Pancreas (tissue), 10 donors: Measurements from ENCODE around the gene TFF1. TPM values are rescaled to one million over a fixed set of nuclear protein-coding genes. Genes with fewer than 3 reads are reported as not detected.

Source experiments
- ATAC-seq, 4 donors: fragments of 200-7000 bp; cut with Tn5 transposase; one replicate each; pipeline versions ENCODE4 v1.8.0 to v1.9.1; 2020; ENCODE audit warnings: mild to moderate bottlenecking in 4 of 4, moderate library complexity in 4 of 4
- DNase-seq, 6 donors: peaks; one replicate each; pipeline ENCODE4 v3.0.0-alpha.2; 2020
- FAIRE-seq: peaks from 2 replicates; lab custom pipeline; 2012; peaks lifted over from hg19 to GRCh38; lab: Jason Lieb, UNC
- H3K27ac ChIP-seq, 4 donors: fragments of 200-600 bp; sonication (generic); 1 replicate in 3 of 4; 2 replicates in 1 of 4; pipeline versions ENCODE4 v1.5.0 to v1.8.0; 2020
- H3K27me3 ChIP-seq, 4 donors: fragments of 200-600 bp; one replicate each; pipeline ENCODE4 v1.8.0; 2021
- H3K36me3 ChIP-seq, 3 donors: fragments of 200-600 bp; sonication (generic) in 1 of 3; one replicate each; pipeline versions ENCODE4 v1.5.0 to v1.8.0; 2020 to 2021
- H3K4me1 ChIP-seq, 3 donors: fragments of 200-600 bp; one replicate each; pipeline ENCODE4 v1.8.0; 2021
- H3K4me3 ChIP-seq, 4 donors: fragments of 200-600 bp; sonication (generic) in 2 of 4; one replicate each; pipeline versions ENCODE4 v1.5.0 to v1.8.0; 2020 to 2021
- H3K9me3 ChIP-seq, 4 donors: fragments of 200-600 bp; one replicate each; pipeline ENCODE4 v1.8.0; 2021
- CTCF ChIP-seq, 4 donors: fragments of 200-600 bp; sonication (generic) in 3 of 4; IDR thresholded peaks; one replicate each; pipeline versions ENCODE4 v1.5.0 to v1.8.0; 2021; ENCODE audit warnings: antibody characterized with exemption in 4 of 4
- whole genome bisulfite sequencing, 2 donors: extraction: QIAGEN DNeasy Blood & Tissue Kit; methylation state at CpG; one replicate each; pipeline ENCODE4 v1.1.7; 2013; 5-methylcytosine and 5-hydroxymethylcytosine counted together
- intact Hi-C, 3 donors: fragments of 100-400 bp; cut with DNase I; formaldehyde crosslinking; loops; one replicate each; pipeline versions ENCODE4 v1.11.1 to v1.14.2; 2022
- polyA plus RNA-seq, 2 donors: library from polyadenylated mRNA; stranded (reverse); fragments of 200-250 nt; gene quantifications; one replicate each; pipeline ENCODE4 v1.2.3, GENCODE V29; 2013
- total RNA-seq, 6 donors: library from RNA; stranded (reverse); fragmentation: NEBNext Ultra II Directional in 4 of 6; extraction: Animal tissue kit (Norgen Biotek cat#: 25700) in 4 of 6; gene quantifications; one replicate each; pipeline versions ENCODE4 v1.2.1 to v1.2.4, GENCODE V29; 2021 to 2023
- donor health status: healthy with polysubstance abuse.
- donor health status: DM: no; HTN: no; CAD: no; lungs with moderate emphysema.
- donor health status: DM: no; HTN: no; CAD: no.
- donor health status: control.
- donor health status: control.
- donor health status: Bipolar disorder and iron deficiency.
- donor health status: DM: yes; HTN: yes; CAD: no.
- donor health status: DM: no; HTN: no; CAD: no.
- donor health status: DM: no; HTN: no; CAD: no.
- donor health status: DM: yes; HTN: yes; CAD: no.

The TFF1 gene
- total and polyA plus RNA-seq, 8 donors = 0.80 to 40.6 (median 2.9) TPM; not detected in 1

- intact Hi-C loops = no loop called here
- FAIRE-seq (no peak), ATAC-seq (no peak), DNase-seq (peak in 1 of 6 donors; percentile 38)
- Histone ChIP-seq H3K27ac (no peak overlapping the region), H3K27me3 (no peaks in the 10 kb centered on the region), H3K4me1 (no peaks in the 10 kb centered on the region), H3K4me3 (no peak overlapping the region), H3K9me3 (no peaks in the 10 kb centered on the region), H3K36me3 (no peaks in the 10 kb centered on the region)
- 42 to 65% methylated on average over 21 to 23 of the region's 23 CpGs for WGBS, 2 donors
- no peak for TF ChIP-seq CTCF (IDR thresholded peaks at IDR 0.05)
These were observed 8.6 kb upstream of the TFF1 start for GRCh38 chr21:42374864-42375499.

- no peak overlapping the region for H3K27ac ChIP-seq
- intact Hi-C loops = no loop called here
- H3K9me3 ChIP-seq = no peaks in the 10 kb centered on the region
These were observed 8.1 kb upstream of the TFF1 start for GRCh38 chr21:42374457-42374856.

GRCh38 chr21:42373908-42374455 lies 7.6 kb upstream of the TFF1 start:
- Histone ChIP-seq H3K4me3 (no peak overlapping the region), H3K27ac (no peak overlapping the region), H3K27me3 (no peaks in the 10 kb centered on the region), H3K9me3 (no peaks in the 10 kb centered on the region), H3K4me1 (no peaks in the 10 kb centered on the region), H3K36me3 (no peaks in the 10 kb centered on the region)
- no peak for ATAC-seq
- no peak for DNase-seq
- no peak for FAIRE-seq
- WGBS, 2 donors = 83 to 90% methylated on average over 16 of the region's 16 CpGs
- TF ChIP-seq CTCF (IDR thresholded peaks at IDR 0.05) = no peak
- intact Hi-C loops = no loop called here

More at GRCh38 chr21:42374457-42374856, 8.1 kb upstream of the TFF1 start:
- FAIRE-seq (no peak), DNase-seq (no peak), ATAC-seq (no peak)
- WGBS, 2 donors = 73 to 86% methylated on average over 7 of the region's 7 CpGs
- Histone ChIP-seq H3K4me1 (no peaks in the 10 kb centered on the region), H3K36me3 (no peaks in the 10 kb centered on the region), H3K4me3 (no peak overlapping the region), H3K27me3 (no peaks in the 10 kb centered on the region)
- TF ChIP-seq CTCF (IDR thresholded peaks at IDR 0.05) = no peak

- no peak overlapping the region for H3K27ac ChIP-seq
- no peaks in the 10 kb centered on the region for H3K9me3 ChIP-seq
- H3K4me1 ChIP-seq = no peaks in the 10 kb centered on the region
- no peak overlapping the region for H3K4me3 ChIP-seq
- 81 to 88% methylated on average over 25 of the region's 25 CpGs for WGBS, 2 donors
- ATAC-seq (no peak), FAIRE-seq (no peak), DNase-seq (peak in 1 of 6 donors; percentile 42)
- no peaks in the 10 kb centered on the region for H3K27me3 ChIP-seq
- no peaks in the 10 kb centered on the region for H3K36me3 ChIP-seq
- no peak for TF ChIP-seq CTCF (IDR thresholded peaks at IDR 0.05)
- intact Hi-C loops = no loop called here
These were observed 7.0 kb upstream of the TFF1 start for GRCh38 chr21:42373196-42373907.
